GM21717 (cell line): ENCODE data around the gene RHEBL1.
A peak's percentile ranks its signal among the peaks of the same experiment; 100 is the strongest.
"Not testable (repeated sequence)": the region's sequence is repeated elsewhere in the genome, so short reads cannot be mapped to it uniquely, and the experiment has no call there.

ENCODE experiments used
- ATAC-seq: cut with Tn5 transposase; IDR thresholded peaks from one replicate; pipeline ENCODE4 v1.9.1; 2021; ENCODE audit warnings: mild to moderate bottlenecking, moderate library complexity; ENCODE audit not compliant: unreplicated experiment

Gene RHEBL1

DNA sequence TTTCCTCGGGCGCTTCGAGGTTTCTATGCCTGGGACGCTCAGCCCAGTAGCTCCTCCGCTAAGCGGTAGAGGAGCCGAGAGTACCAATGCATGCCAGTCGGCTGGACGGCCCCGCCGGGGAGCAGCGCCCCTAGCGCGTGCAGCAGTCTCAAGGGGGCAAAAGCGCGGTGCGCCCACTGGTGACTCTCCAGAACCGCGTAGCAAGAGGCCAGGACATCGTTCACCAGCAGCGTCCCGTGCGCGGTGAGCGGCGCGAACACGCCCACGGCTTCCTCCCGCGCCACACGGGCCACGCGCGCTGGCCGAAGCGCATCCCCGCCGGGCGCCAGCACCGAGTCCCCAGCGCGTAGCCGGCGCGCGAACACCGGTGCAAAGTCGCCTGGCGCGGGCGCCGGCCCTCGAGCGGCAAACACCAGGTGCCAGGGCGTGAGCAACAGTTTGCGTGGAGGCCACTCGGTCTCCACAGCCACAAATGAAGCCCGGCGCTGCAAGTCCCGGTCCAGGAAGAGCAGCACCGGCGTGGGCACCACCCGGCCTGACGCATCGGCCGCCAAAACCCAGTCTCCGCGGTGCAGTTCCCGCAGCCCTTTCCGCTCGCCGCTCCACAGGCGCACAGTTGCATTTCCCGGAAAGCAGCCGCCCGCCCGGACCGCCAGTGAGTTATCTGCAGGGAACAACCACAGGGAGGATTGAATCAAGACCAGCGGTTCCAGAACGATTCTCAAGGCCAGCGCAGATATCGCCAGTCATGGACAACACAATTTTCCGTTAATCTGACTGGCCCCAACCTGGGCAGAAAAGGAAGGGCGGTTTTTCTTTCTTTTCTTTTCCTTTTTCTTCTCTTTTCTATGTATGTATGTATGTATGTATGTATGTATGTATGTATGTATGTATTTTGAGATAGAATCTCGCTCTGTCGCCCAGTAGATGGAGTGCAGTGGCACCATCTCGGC is 20.3 kb upstream of the RHEBL1 start:
- no peak for ATAC-seq

DNA sequence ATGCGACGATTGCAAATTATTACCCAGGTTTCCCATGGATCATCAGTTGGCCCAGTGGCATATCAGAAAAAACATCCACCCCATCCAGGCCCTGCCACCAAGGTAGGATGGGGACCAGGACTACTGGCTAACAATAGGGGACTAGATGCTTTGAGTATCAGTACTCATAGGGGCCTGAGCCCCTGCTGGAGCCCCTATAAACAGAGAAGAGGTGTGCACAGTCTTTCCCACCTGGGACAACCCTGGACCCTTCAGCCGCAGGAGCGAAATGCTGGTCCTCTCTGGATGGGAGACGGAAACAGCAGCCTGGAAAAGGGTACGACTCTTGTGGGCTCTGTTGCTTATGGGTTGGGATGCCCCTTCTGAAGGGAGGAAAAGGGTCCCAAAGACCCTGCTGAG is 19.2 kb upstream of the RHEBL1 start:
- no peak for ATAC-seq

GRCh38 chr12:49088150-49088931 is 18.6 kb upstream of the RHEBL1 start:
- peak; percentile 74 for ATAC-seq

DNA sequence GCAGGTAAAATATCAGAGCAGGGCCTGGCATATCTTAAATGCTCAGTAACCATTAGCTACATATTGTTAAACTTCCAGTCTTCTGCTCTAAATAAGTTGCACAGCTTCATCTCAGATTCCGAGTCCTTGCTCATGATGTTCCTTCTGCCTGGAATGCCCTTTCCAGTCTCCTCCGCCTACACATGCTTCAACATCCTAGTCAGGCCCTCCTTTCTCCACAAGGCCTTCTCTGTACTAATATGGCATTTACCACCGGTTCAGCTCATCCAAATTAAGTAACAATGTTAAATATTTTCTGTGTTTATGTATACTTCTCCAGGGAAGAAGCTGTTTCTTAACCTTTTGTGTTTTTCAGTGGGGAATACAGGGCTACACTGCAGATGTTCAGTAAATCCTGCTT is 16.3 kb upstream of the RHEBL1 start:
- ATAC-seq, result no peak

GRCh38 chr12:49084438-49084837 is 14.7 kb upstream of the RHEBL1 start:
- ATAC-seq, result no peak

DNA sequence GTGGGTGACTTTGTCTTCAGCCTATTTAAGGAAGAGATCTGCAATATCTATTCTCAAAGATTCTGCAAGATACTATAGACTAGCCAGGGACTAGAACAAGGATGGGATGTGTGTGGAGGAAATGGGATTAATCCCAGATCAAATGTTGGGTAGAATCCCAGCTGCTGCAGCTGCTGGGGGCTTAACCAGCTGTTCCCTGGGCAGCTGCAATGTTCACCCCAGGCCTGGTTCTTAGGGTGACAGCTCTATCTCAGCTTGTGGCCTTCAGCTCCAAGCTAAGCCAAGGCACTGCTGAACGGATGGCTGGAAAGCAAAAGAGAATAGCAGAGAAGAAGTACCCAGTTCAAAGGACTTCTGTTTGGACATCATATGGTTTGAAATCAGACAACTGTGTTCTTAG is 10.0 kb upstream of the RHEBL1 start:
- no peak for ATAC-seq

GRCh38 chr12:49070971-49071370 is 1.2 kb upstream of the RHEBL1 start:
- no peak for ATAC-seq

DNA sequence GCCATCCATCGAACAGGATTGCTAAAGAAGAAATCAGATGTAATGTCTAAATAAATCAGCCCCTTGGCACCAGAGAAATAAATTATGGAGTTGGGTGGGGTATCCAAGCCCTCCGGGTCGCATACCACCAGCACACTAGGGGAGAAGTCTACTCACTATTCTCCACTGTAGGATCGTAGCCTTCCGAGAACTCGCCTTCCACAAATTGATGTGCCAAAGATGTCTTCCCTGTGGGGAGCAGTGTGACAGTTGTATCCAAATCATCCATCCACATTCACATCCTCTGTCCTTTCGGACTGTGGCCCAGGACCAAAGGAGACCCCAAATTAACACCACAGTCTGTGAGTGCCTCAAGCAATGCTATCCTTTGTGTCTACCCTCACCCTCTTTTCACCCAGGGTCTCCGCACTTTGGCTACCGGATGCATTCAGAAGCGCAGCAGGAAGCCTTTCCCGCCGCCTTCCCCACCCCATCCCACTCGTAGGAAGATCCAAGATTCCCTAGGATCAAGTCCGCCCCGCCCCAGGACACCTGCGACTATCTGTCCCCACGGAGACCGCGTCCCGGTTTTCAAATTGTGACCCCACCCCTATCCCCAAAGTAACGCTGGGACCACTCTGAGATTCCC is 786 bp downstream of the RHEBL1 start:
- ATAC-seq, result no peak

DNA sequence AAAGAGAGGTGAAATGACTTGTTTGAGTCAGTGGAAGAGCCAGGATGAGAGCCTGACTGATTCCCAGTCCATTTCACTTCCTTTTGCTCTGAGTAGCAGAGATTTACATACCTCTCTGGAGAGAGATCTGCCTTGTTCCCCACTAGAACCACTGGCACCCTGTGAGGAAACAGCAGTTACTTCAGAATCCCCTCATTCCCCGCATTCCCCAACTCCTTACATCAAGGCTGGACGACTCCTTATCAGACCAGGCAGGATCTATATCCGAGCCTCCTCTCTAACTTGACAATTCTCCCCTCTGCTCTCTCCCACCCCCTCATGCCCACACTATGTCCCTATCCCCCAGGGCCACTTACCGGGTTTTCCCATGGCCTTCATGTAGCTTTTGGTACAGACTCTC is 3.7 kb downstream of the RHEBL1 start:
- ATAC-seq, result no peak

DNA sequence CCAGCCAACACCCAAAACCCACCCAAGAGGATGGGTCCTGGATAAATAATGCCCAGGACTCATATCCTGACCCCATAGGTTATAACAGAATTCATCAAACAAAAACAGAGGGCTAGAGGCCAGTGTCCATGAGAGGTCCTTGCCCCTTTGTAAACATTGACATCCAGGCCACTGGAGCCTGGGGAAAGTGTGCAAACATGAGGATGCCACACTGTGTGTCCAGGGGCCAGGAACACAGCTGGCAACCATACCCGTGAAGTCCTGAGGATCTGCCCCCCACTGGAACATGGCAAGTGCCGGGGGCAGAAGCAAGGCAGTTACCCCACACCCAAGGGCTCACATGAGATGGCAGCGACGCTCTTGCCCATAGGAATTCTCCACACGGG is 5.0 kb downstream of the RHEBL1 start:
- no peak for ATAC-seq

DNA sequence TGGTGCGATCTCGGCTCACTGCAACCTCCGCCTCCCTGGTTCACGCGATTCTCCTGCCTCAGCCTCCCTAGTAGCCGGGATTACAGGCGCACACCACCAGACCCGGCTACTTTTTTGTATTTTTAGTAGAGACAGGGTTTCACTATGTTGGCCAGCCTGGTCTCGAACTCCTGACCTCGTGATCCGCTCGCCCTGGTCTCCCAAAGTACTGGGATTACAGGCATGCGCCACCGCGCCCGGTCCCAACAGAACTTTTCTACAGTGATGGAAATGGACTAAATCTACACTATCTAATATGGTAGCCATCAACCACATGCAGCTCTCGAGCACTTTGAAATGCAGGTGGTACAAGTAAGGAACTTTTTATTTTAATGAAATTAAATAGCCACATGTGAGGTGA is 7.9 kb downstream of the RHEBL1 start:
- ATAC-seq, result not testable (repeated sequence)

GRCh38 chr12:49061157-49061650 is 8.6 kb downstream of the RHEBL1 start:
- ATAC-seq, result peak; percentile 1

- ATAC-seq, result peak; percentile 51
Measured at GRCh38 chr12:49060237-49061156, 9.3 kb downstream of the RHEBL1 start, which contains the start of gene KMT2D. Gene KMT2D (minus strand): TSS chr12:49060794. CDS start chr12:49055324, 5,470 bp downstream.

GRCh38 chr12:49059299-49060171 is 10.2 kb downstream of the RHEBL1 start:
- ATAC-seq, result peak; percentile 19

GRCh38 chr12:49059045-49059298 is 10.8 kb downstream of the RHEBL1 start:
- ATAC-seq, result no peak

- ATAC-seq, result no peak
Measured at GRCh38 chr12:49058366-49059044, 11.3 kb downstream of the RHEBL1 start.

- no peak for ATAC-seq
Measured at GRCh38 chr12:49057888-49058287, 11.9 kb downstream of the RHEBL1 start.

DNA sequence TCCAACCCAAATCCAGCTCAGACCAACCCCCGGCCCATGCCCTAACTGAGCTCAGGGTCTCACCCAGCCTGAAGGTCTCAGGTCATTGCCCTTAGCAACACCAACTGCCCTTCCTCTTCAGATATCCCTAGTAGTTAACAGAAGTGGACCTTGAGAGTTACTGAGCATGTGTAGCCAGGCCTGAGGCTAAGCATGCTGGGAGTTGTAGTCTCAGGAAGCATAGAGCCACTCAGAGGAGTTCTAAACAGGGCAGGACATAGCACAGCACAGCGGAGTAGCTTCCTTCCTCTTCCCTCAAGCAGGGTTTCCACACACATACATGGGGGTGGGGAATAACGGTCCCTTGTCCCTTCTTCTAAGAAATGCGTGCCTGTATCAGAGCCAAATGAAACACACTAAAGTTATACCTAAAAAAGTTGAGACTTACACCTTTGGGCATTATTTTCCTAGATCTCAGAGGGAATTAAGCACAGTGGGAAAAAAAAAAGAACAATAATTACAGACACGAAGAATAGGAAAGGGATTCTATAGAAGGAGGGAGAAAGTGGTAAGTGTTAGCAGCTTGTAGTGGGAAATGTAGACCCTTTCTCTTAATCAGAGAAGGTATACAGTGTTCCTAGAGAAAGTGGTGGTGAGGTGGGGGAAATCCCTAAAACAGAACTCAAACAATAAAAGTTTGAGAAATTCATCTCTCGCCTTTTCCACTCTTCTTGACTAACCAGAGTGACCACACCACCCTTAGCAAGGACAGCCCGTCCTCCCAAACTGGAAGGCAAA is 13.6 kb downstream of the RHEBL1 start:
- ATAC-seq, result peak; percentile 51
